H1 (cell line): ENCODE measurements around the gene ETNK1. TPM values are rescaled to one million over a fixed set of nuclear protein-coding genes. Genes with fewer than 3 reads are reported as not detected.

Experiments used
- CTCF ChIA-PET: fragments of 300-600 bp; sonication (Branson Sonifier 250); formaldehyde crosslinking; loops from one replicate; lab custom pipeline; 2021; ENCODE audit not compliant: partially characterized antibody; lab: Charles Lee
- POLR2A ChIA-PET: fragments of 300-600 bp; sonication (Branson Sonifier 250); formaldehyde crosslinking; loops from one replicate; lab custom pipeline; 2021; ENCODE audit warnings: inconsistent platforms; ENCODE audit not compliant: partially characterized antibody; lab: Charles Lee
- DNase-seq, 2 experiments: peaks; one replicate each; pipeline versions ENCODE4 v3.0.0 to v3.0.0-alpha.2; 2010 to 2022; ENCODE audit warnings: low spot score in 2 of 2, low read depth in 1 of 2, mixed read lengths in 1 of 2
- FAIRE-seq: peaks from 2 replicates; lab custom pipeline; 2011; peaks lifted over from hg19 to GRCh38; lab: Jason Lieb, UNC
- H2AFZ ChIP-seq: 2 replicates; pipeline ENCODE4 v1.8.1; 2012; ENCODE audit warnings: low read length, inconsistent platforms
- H2AK5ac ChIP-seq: 2 replicates; pipeline ENCODE4 v1.6.1; 2013; ENCODE audit warnings: low read depth, low read length
- H2BK120ac ChIP-seq: replicated peaks from 2 replicates; pipeline ENCODE3; 2013; ENCODE audit warnings: low read depth, low read length, inconsistent platforms
- H2BK12ac ChIP-seq: 2 replicates; pipeline ENCODE4 v1.6.1; 2013; ENCODE audit warnings: low read depth, low read length
- H2BK15ac ChIP-seq: 2 replicates; pipeline ENCODE4 v1.6.1; 2013; ENCODE audit warnings: low read length
- H2BK20ac ChIP-seq: 2 replicates; pipeline ENCODE4 v1.6.1; 2013; ENCODE audit warnings: low read length
- H2BK5ac ChIP-seq: 2 replicates; pipeline ENCODE4 v1.6.1; 2013; ENCODE audit warnings: low read depth, low read length
- H3K14ac ChIP-seq: 2 replicates; pipeline ENCODE4 v1.6.1; 2013; ENCODE audit warnings: inconsistent platforms; ENCODE audit not compliant: insufficient read length
- H3K18ac ChIP-seq: 2 replicates; pipeline ENCODE4 v1.6.1; 2013; ENCODE audit warnings: low read length; ENCODE audit errors: extremely low read depth
- H3K23ac ChIP-seq: 2 replicates; pipeline ENCODE4 v1.6.1; 2013; ENCODE audit warnings: inconsistent platforms; ENCODE audit not compliant: insufficient read length
- H3K23me2 ChIP-seq: 2 replicates; pipeline ENCODE4 v1.6.1; 2013; ENCODE audit warnings: low read depth, low read length
- H3K27ac ChIP-seq: 2 replicates; pipeline ENCODE4 v1.6.1; 2011; ENCODE audit warnings: low read depth, low read length, inconsistent platforms
- H3K27me3 ChIP-seq, 4 experiments: replicated peaks in 1 of 4; 1 replicate in 1 of 4; 2 replicates in 3 of 4; pipeline versions ENCODE4 v1.6.1 to v1.8.1; 2011 to 2013; ENCODE audit warnings: low read length in 3 of 4, mild to moderate bottlenecking in 3 of 4, inconsistent platforms in 2 of 4, mixed read lengths in 2 of 4, moderate library complexity in 1 of 4; ENCODE audit not compliant: control insufficient read depth in 3 of 4, insufficient read depth in 3 of 4; ENCODE audit errors: extremely low read depth in 1 of 4
- H3K36me3 ChIP-seq, 4 experiments: 2 replicates each; pipeline versions ENCODE4 v1.6.1 to v1.8.1; 2011 to 2013; ENCODE audit warnings: mild to moderate bottlenecking in 4 of 4, low read length in 3 of 4, moderate library complexity in 2 of 4, control low read depth in 1 of 4, inconsistent platforms in 1 of 4; ENCODE audit not compliant: insufficient read depth in 4 of 4, control insufficient read depth in 2 of 4
- H3K4ac ChIP-seq: replicated peaks from 2 replicates; pipeline ENCODE3; 2013; ENCODE audit warnings: low read length, low read depth, mixed read lengths, inconsistent platforms; ENCODE audit not compliant: insufficient read length
- H3K4me1 ChIP-seq, 4 experiments: replicated peaks in 1 of 4; 1 replicate in 1 of 4; 2 replicates in 3 of 4; pipeline versions ENCODE4 v1.6.1 to v1.8.1; 2011 to 2013; ENCODE audit warnings: low read length in 3 of 4, inconsistent platforms in 2 of 4, mixed read lengths in 1 of 4; ENCODE audit not compliant: insufficient read depth in 4 of 4, control insufficient read depth in 3 of 4
- H3K4me2 ChIP-seq, 2 experiments: 2 replicates each; pipeline versions ENCODE4 v1.6.1 to v1.8.1; 2011 to 2013; ENCODE audit warnings: low read depth in 2 of 2, low read length in 2 of 2, control low read depth in 1 of 2, inconsistent platforms in 1 of 2, mild to moderate bottlenecking in 1 of 2; ENCODE audit not compliant: insufficient read depth in 1 of 2
- H3K4me3 ChIP-seq, 4 experiments: fragments of 200-600, 300-600 bp in 1 of 4; sonication (generic), shearing (Covaris generic), sonication (Bioruptor Twin) in 1 of 4; 2 replicates each; pipeline versions ENCODE4 v1.5.1 to v1.8.1; 2011 to 2016; ENCODE audit warnings: low read length in 4 of 4, low read depth in 3 of 4, control low read depth in 2 of 4, inconsistent platforms in 2 of 4, mild to moderate bottlenecking in 2 of 4, mixed read lengths in 1 of 4, moderate library complexity in 1 of 4; ENCODE audit not compliant: insufficient read depth in 2 of 4; ENCODE audit errors: extremely low read depth in 1 of 4
- H3K56ac ChIP-seq: replicated peaks from 2 replicates; pipeline ENCODE3; 2013; ENCODE audit warnings: low read depth, mild to moderate bottlenecking, mixed read lengths, low read length, inconsistent platforms; ENCODE audit not compliant: insufficient read length
- H3K79me1 ChIP-seq: 2 replicates; pipeline ENCODE4 v1.6.1; 2013; ENCODE audit warnings: low read depth, low read length, control low read depth
- H3K79me2 ChIP-seq, 2 experiments: 2 replicates each; pipeline versions ENCODE4 v1.6.1 to v1.8.1; 2012 to 2013; ENCODE audit warnings: low read length in 2 of 2, mild to moderate bottlenecking in 2 of 2, inconsistent platforms in 1 of 2; ENCODE audit not compliant: insufficient read depth in 2 of 2, control insufficient read depth in 1 of 2
- H3K9ac ChIP-seq, 4 experiments: replicated peaks in 1 of 4; 1 replicate in 1 of 4; 2 replicates in 3 of 4; pipeline versions ENCODE4 v1.6.1 to v1.8.1; 2011 to 2013; ENCODE audit warnings: low read depth in 3 of 4, low read length in 3 of 4, control low read depth in 2 of 4, mild to moderate bottlenecking in 2 of 4, moderate library complexity in 2 of 4, inconsistent platforms in 1 of 4; ENCODE audit errors: extremely low read depth in 1 of 4
- H3K9me3 ChIP-seq, 2 experiments: 2 replicates each; pipeline versions ENCODE4 v1.6.1 to v1.8.1; 2012 to 2013; ENCODE audit warnings: mild to moderate bottlenecking in 2 of 2, moderate library complexity in 2 of 2, control low read depth in 1 of 2, inconsistent platforms in 1 of 2, low read depth in 1 of 2, low read length in 1 of 2, mixed read lengths in 1 of 2; ENCODE audit not compliant: insufficient read depth in 2 of 2
- H4K20me1 ChIP-seq, 2 experiments: replicated peaks in 1 of 2; 2 replicates each; pipeline versions ENCODE3 to v1.8.1; 2011 to 2013; ENCODE audit warnings: inconsistent platforms in 2 of 2, low read length in 2 of 2, mild to moderate bottlenecking in 1 of 2; ENCODE audit not compliant: insufficient read depth in 2 of 2, control insufficient read depth in 1 of 2
- H4K5ac ChIP-seq: 2 replicates; pipeline ENCODE4 v1.6.1; 2013; ENCODE audit warnings: low read length, low read depth, mixed read lengths, inconsistent platforms; ENCODE audit not compliant: insufficient read length
- H4K8ac ChIP-seq: 2 replicates; pipeline ENCODE4 v1.8.0; 2013; ENCODE audit warnings: mild to moderate bottlenecking, moderate library complexity, low read length, inconsistent platforms; ENCODE audit not compliant: insufficient read depth; ENCODE audit errors: extremely low read depth
- H4K91ac ChIP-seq: replicated peaks from 2 replicates; pipeline ENCODE3; 2013; ENCODE audit warnings: low read length, mixed read lengths, inconsistent platforms; ENCODE audit not compliant: insufficient read length
- ASH2L ChIP-seq: fragments of 200-600, 300-600 bp; sonication (generic); IDR thresholded peaks from one replicate; pipeline ENCODE4 v1.7.1; 2017; ENCODE audit warnings: low read length
- EZH2 ChIP-seq: fragments of 200-600 bp; sonication (generic); IDR thresholded peaks from 2 replicates; pipeline ENCODE4 v1.7.1; 2012; ENCODE audit warnings: low read depth, mild to moderate bottlenecking, moderate library complexity, low read length, inconsistent platforms; ENCODE audit not compliant: severe bottlenecking
- SIX5 ChIP-seq: IDR thresholded peaks from 2 replicates; pipeline ENCODE4 v1.6.1; 2011; ENCODE audit warnings: mild to moderate bottlenecking, low read depth, low read length
- WGBS, 2 experiments: shearing (Covaris generic) in 1 of 2; methylation state at CpG; one replicate each; pipeline versions ENCODE4 v1.1.6 to v1.1.7; 2013 to 2015; ENCODE audit warnings: low lambda C conversion rate in 2 of 2, mixed read lengths in 2 of 2, inconsistent platforms in 1 of 2, low coverage in 1 of 2, missing lambda C conversion rate in 1 of 2; ENCODE audit not compliant: insufficient replicate concordance in 2 of 2, insufficient coverage in 1 of 2, insufficient read length in 1 of 2; ENCODE audit errors: extremely low coverage in 1 of 2, missing lambda C conversion rate in 1 of 2; 5-methylcytosine and 5-hydroxymethylcytosine counted together
- polyA plus RNA-seq, 7 experiments: library from polyadenylated mRNA; depleted of rRNA in 3 of 7; stranded (reverse) in 5 of 7; unstranded in 2 of 7; fragments of >200 nt in 5 of 7; fragments of 200-250 nt in 2 of 7; gene quantifications; 1 replicate in 5 of 7; 2 replicates in 1 of 7; 4 replicates in 1 of 7; pipeline versions ENCODE4 v1.2.1 to v1.2.3, GENCODE V29; 2011 to 2013; ENCODE audit warnings: missing spikeins in 2 of 7, mixed read lengths in 2 of 7
- total RNA-seq: library from RNA; stranded (reverse); fragmentation: NEBNext Ultra II Directional; extraction: Animal tissue kit (Norgen Biotek cat#: 25700); gene quantifications from 2 replicates; pipeline ENCODE4 v1.2.1, GENCODE V29; 2021
- TF ChIP-seq, protein P1 (sequence below): IDR thresholded peaks from 2 replicates; pipeline ENCODE4 v1.6.1; 2011; ENCODE audit warnings: low read length, improper control_type of control experiment

The ETNK1 gene
- total and polyA plus RNA-seq, 2 of the 8 experiments (the other 6 are each of a cell fraction or from before 2014, with no cell fraction given): 11.6 to 82.7 TPM

DNA sequence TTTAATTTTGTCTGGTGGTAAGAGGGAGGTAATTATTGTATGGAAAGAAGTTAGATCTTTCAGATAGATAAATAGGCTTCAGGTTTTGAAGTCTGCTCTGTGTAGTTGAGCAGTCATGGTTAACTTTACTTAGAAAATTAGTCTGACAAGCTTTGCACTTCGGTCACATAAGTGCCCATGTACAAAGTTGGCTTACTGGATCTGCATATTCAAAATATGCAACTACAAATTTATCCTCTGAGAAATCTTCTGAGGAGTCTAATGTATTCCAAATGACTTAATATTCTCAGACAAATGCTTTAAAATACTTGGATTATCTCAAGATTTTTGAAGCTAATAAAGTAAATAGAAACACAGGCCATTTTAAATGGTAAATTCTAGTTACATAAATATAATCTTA lies 61.2 kb downstream of the ETNK1 start:
- H3K4me1 ChIP-seq: no peaks in the 10 kb centered on the region
- H2AK5ac ChIP-seq: no peak overlapping the region
- no peaks in the 10 kb centered on the region for H3K9me3 ChIP-seq
- no peak overlapping the region for H4K8ac ChIP-seq
- H2BK20ac ChIP-seq: no peak overlapping the region
- H3K14ac ChIP-seq: no peak overlapping the region
- no peak overlapping the region for H2BK12ac ChIP-seq
- no peak overlapping the region for H3K18ac ChIP-seq
- H3K79me2 ChIP-seq: no peaks in the 10 kb centered on the region
- POLR2A ChIA-PET: no interaction called here
- no peak overlapping the region for H3K56ac ChIP-seq
- CTCF ChIA-PET: no interaction called here
- no peaks in the 10 kb centered on the region for H3K27me3 ChIP-seq
- no peak overlapping the region for H3K9ac ChIP-seq
- H2BK15ac ChIP-seq: no peak overlapping the region
- H3K36me3 ChIP-seq: peaks cover 0 to 17% (median 1%) of the 10 kb centered on the region in 4 experiments; a peak in 2 of 8 replicates
- 100% methylated on average over 1 of the region's 1 CpG; no CpG with 5 or more reads in 1 of the 2 experiments for WGBS, 2 experiments
- H3K4me2 ChIP-seq: no peak overlapping the region
- no peak overlapping the region for H3K4me3 ChIP-seq
- no peak overlapping the region for H2BK120ac ChIP-seq
- FAIRE-seq (no peak), DNase-seq (no peak)
- H2AFZ ChIP-seq: no peak overlapping the region
- H3K4ac ChIP-seq: no peak overlapping the region
- no peak overlapping the region for H4K91ac ChIP-seq
- no peaks in the 10 kb centered on the region for H3K23me2 ChIP-seq
- TF ChIP-seq SIX5 (no peak), ASH2L (no peak), EZH2 (no peak)
- TF ChIP-seq, protein P1, sequence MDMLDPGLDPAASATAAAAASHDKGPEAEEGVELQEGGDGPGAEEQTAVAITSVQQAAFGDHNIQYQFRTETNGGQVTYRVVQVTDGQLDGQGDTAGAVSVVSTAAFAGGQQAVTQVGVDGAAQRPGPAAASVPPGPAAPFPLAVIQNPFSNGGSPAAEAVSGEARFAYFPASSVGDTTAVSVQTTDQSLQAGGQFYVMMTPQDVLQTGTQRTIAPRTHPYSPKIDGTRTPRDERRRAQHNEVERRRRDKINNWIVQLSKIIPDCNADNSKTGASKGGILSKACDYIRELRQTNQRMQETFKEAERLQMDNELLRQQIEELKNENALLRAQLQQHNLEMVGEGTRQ: no peak
- H4K5ac ChIP-seq: no peak overlapping the region
- no peak overlapping the region for H3K23ac ChIP-seq
- no peak overlapping the region for H2BK5ac ChIP-seq
- H3K79me1 ChIP-seq: no peaks in the 10 kb centered on the region
- H4K20me1 ChIP-seq: no peaks in the 10 kb centered on the region
- no peak overlapping the region for H3K27ac ChIP-seq
